Coronary artery (tissue), 2 donors: Measurements from ENCODE around the gene LRRC36.

Source experiments
- DNase-seq: peaks from one replicate; pipeline ENCODE4 v3.0.0-alpha.2; 2017; ENCODE audit warnings: low spot score
- H3K27ac ChIP-seq, 2 donors: fragments of 200-600 bp; sonication (generic); one replicate each; pipeline ENCODE4 v1.5.1; 2016 to 2019
- H3K4me3 ChIP-seq: fragments of 200-600 bp; sonication (generic); 2 replicates; pipeline ENCODE4 v1.5.1; 2016; ENCODE audit warnings: mild to moderate bottlenecking, moderate library complexity
- TF ChIP-seq, protein P1 (sequence below): fragments of 200-600 bp; sonication (generic); IDR thresholded peaks from one replicate; pipeline ENCODE4 v1.5.1; 2019; ENCODE audit warnings: antibody characterized with exemption

The LRRC36 gene

DNA sequence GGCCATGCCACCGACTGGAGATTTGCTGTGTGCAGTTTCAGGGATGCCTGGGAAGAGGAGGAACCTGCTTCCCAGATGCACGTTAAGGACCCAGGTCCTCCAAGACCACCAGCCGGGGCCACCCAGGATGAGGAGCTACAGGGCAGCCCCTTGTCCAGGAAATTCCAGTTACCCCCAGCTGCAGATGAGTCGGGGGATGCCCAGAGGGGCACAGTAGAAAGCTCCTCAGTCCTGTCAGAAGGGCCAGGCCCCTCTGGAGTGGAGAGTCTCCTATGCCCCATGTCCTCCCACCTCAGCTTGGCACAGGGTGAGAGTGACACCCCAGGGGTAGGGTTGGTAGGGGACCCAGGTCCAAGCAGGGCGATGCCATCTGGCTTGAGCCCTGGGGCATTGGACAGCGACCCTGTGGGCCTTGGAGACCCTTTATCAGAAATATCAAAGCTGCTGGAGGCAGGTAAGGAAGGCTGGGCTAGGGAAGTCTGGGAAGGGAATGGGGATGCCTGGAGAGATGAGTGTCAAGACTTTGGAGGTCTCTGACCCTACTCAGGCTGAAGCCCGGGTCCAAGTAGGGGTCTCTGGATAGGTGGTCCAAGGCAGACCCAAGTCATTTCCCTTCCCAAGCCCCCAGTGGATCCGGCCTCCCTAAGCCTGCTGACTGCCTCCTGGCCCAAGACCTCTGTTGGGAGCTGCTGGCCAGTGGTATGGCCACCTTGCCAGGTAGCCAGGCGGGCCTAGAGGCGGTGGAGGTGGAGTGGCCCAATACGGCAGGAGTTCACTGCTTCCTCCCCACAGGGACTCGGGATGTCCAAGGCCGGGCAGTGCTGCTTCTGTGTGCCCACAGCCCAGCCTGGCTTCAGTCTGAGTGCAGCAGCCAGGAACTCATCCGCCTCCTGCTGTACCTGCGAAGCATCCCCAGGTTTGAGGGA is 46.3 kb upstream of the LRRC36 start:
- DNase-seq, result no peak
- TF ChIP-seq, protein P1, sequence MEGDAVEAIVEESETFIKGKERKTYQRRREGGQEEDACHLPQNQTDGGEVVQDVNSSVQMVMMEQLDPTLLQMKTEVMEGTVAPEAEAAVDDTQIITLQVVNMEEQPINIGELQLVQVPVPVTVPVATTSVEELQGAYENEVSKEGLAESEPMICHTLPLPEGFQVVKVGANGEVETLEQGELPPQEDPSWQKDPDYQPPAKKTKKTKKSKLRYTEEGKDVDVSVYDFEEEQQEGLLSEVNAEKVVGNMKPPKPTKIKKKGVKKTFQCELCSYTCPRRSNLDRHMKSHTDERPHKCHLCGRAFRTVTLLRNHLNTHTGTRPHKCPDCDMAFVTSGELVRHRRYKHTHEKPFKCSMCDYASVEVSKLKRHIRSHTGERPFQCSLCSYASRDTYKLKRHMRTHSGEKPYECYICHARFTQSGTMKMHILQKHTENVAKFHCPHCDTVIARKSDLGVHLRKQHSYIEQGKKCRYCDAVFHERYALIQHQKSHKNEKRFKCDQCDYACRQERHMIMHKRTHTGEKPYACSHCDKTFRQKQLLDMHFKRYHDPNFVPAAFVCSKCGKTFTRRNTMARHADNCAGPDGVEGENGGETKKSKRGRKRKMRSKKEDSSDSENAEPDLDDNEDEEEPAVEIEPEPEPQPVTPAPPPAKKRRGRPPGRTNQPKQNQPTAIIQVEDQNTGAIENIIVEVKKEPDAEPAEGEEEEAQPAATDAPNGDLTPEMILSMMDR, result no peak
- Histone ChIP-seq H3K4me3 (peak overlapping the region; percentile 84), H3K27ac (no peak overlapping the region)

DNA sequence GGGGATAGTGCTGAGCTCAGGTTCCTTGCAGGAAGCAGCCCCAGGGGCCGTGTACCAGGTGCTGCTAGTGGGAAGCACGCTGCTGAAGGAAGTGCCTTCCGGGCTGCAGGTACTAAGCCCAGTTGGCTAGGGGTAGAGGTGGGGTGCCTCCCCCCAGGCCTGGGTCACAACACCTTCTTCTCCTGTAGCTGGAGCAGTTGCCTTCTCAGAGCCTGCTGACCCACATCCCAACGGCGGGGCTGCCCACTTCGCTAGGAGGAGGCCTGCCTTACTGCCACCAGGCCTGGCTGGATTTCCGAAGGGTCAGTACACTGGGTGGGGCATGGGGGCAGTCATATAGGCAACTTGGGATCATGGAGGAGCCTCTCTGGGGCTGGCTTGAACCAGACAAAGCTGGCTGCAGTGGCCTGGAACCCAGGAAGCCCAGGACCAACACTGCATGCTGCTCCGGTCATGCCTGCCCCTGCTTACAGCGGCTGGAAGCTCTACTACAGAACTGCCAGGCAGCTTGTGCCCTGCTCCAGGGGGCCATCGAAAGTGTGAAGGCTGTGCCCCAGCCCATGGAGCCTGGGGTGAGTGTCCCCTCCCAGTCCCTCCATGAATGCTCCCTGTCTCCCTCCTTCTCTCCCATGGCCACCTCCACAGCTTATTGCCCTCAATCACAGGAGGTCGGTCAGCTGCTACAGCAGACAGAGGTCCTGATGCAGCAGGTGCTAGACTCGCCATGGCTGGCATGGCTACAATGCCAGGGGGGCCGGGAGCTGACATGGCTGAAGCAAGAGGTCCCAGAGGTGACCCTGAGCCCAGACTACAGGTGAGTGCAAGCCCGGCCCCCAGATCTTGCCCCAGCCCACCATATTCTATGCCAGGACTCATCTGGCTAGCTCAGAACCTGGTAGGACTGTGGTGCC is 44.8 kb upstream of the LRRC36 start:
- TF ChIP-seq, protein P1, result no peak
- H3K4me3 ChIP-seq, result no peak overlapping the region
- no peak for DNase-seq
- H3K27ac ChIP-seq, result no peak overlapping the region

DNA sequence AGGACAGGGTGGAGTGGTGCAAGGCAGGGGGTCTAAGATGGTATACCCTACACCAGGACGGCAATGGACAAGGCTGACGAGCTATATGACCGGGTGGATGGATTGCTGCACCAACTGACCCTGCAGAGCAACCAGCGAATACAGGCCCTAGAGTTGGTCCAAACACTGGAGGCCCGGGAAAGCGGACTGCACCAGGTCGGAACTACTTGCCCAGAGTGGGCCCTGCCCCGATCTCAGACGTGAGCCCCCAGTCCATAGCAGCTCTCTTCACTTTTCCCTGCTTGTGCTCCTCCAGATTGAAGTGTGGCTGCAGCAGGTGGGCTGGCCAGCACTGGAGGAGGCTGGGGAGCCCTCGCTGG is 44.2 kb upstream of the LRRC36 start:
- Histone ChIP-seq H3K4me3 (no peak overlapping the region), H3K27ac (no peak overlapping the region)
- TF ChIP-seq, protein P1, result no peak
- DNase-seq, result no peak

DNA sequence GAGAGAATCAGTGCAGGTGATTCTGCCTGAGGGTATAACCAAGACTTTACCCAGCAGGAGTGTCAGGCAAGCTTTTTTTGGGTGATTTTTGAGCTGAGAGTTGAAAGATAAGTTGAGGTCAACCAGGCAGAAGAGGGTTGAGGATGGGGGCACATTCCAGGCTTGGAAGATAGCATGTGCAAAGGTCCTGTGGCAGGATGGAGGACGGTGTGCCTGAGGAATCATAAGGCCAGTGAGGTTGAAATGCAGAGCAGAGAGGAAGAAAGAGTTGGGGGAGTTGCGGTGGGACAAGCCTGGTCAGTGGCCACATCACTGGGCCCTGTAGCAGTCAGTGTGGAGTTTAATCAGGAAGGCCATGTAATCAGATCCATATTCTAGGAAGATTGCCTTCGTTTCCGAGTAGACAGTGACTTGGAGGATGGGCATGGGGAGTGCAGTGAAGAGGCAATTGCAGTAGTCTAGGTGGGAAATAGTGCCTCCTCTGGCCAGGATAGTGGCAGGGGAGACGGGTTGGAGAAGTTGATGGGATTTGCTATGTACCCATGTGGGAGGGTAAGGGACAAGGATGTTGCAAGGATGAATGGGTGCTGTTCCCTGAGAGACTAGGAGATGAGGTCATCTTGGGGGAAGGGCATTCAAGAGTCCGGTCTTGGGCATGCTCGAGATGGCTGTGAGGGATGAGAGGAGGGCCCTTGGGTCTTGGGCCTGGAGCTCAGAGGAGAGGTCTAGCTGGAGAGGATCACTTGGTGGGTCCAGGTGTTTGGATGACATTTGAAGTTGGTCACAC is 43.4 kb upstream of the LRRC36 start:
- Histone ChIP-seq H3K27ac (no peak overlapping the region), H3K4me3 (no peak overlapping the region)
- TF ChIP-seq, protein P1, result no peak
- DNase-seq, result no peak

DNA sequence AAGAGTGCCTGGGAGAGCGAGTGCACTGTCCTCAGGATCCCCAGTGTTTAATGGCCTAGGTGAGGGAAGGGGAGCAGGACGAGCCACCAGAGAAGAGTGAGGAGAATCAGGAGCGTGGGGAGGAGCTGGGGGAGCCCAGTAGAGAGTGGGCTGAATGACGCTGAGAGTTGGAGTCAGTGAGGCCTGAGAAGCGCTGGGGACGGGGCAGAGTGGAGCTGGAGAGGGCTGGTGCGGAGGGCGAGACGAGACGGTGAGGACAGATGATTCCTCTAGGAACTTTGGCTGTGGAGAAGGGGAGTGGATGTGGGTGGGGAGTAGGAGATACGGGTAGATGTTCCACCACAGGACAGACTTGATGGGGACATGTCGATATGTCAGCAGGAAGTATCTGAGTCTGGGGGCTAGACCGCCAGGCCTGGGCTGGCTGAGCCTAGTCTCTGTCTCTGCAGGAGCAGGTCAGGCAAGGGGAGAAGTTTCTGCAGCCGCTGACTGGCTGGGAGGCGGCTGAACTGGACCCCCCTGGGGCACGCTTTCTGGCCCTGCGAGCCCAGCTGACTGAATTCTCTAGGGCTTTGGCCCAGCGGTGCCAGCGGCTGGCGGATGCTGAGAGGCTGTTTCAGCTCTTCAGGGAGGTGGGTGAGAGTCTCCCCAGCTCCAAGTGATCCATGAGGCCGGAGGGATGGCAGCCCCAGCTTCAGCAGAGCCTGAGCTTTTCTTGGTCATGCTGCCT is 42.6 kb upstream of the LRRC36 start:
- no peak overlapping the region for H3K27ac ChIP-seq
- no peak overlapping the region for H3K4me3 ChIP-seq
- TF ChIP-seq, protein P1, result no peak
- DNase-seq, result no peak
